T-helper 2 cell treated with Interferon-gamma antibody and Interleukin-4, amounts not matched to agents 100 ng/mL and 5 ng/mL, for 36 hours (primary cell): ENCODE measurements around the gene SCYGR4. TPM values are rescaled to one million over a fixed set of nuclear protein-coding genes. Genes with fewer than 3 reads are reported as not detected.
"Not testable (repeated sequence)": the region's sequence is repeated elsewhere in the genome, so short reads cannot be mapped to it uniquely, and the experiment has no call there.

Source experiments
- intact Hi-C: fragments of 100-400 bp; cut with micrococcal nuclease; formaldehyde crosslinking; loops from one replicate; pipeline ENCODE4 v1.15.1; 2023
- total RNA-seq: library from RNA; stranded (reverse); gene quantifications from 2 replicates; pipeline ENCODE4 v1.2.3, GENCODE V29; 2022

SCYGR4 gene
- total RNA-seq, result not detected in 2 replicates

DNA sequence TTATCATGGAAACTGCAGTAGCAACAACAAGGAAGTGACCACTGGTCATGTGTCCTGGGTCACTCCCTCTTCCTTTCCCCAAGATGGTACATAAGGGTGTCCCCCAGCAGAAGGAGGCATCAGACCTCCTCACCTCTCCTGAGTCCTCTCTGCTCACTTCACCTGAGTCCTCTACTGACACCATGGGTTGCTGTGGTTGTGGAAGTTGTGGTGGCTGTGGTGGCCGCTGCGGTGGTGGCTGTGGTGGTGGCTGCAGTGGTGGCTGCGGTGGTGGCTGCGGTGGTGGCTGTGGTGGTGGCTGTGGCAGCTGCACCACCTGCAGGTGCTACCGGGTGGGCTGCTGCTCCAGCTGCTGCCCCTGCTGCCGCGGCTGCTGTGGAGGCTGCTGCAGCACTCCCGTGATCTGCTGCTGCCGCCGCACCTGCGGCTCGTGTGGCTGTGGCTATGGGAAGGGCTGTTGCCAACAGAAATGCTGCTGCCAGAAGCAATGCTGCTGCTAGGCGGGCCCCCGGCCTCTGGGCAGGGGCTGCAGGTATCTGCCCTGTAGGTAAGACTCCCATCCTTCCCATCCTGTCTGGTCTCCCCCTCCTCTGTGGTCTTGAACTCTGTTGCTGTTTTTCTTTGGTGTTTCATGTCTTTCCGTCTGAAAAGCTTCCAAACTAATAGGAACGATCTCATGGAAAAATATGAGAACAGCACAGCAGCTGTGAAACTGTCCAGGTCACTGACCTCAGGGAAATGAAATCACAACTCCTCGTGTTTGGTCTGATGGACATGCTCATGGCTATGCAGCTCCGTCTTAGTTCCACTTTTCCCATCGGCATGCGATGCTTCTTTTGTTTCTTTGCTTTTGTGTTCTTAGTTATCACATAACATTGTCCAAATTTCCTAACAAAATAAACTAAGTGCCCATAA, at the start of gene SCYGR4:
Gene SCYGR4, plus strand, starts transcription at position 183 of the 915 bp plus-strand sequence. Its CDS starts 0 bp downstream, at position 183.
- intact Hi-C loops, result no loop called here

DNA sequence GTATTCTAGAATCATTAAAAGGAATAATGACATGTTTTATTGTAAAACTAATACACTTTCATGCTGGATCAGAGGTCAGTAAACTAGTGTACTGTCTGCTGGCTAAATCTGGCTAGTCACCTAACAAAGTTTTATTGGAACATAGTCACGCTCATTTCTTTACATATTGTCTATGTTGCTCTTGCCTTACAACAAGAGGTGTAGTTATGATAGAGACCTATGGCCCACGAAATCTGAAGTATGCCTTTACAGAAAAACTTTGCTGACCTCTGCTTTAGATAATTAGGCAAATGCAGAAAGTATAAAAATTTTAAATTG, 48.5 kb upstream of the SCYGR4 start:
- intact Hi-C loops, result no loop called here

- intact Hi-C loops, result no loop called here
Measured at GRCh38 chr2:227570615-227571014, 46.7 kb upstream of the SCYGR4 start.

DNA sequence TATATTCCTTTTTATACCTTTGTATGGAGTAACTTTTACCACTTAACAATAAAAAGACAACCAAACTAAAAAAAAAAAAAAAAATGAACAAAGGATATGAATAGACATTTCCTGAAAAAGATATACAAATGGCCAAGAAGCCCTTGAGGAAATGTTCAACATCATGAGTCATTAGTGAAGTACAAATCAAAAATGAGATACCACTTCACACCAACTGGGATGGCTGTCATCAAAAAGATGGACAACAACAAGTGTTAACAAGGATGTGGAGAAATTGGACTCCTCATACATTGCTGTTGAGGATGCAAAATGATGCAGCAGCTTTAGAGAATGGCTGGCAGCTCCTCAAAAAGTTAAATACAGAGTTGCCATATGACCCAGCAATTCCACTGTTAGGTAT, 41.2 kb upstream of the SCYGR4 start:
- intact Hi-C loops, result no loop called here

GRCh38 chr2:227576812-227577211, 40.5 kb upstream of the SCYGR4 start:
- intact Hi-C loops, result no loop called here

GRCh38 chr2:227577555-227577954, 39.7 kb upstream of the SCYGR4 start:
- intact Hi-C loops, result no loop called here

GRCh38 chr2:227578642-227579041, 38.7 kb upstream of the SCYGR4 start:
- intact Hi-C loops, result no loop called here

- intact Hi-C loops, result no loop called here
Measured at GRCh38 chr2:227579791-227580190, 37.5 kb upstream of the SCYGR4 start.

GRCh38 chr2:227582369-227582768, 34.9 kb upstream of the SCYGR4 start:
- intact Hi-C loops, result no loop called here

DNA sequence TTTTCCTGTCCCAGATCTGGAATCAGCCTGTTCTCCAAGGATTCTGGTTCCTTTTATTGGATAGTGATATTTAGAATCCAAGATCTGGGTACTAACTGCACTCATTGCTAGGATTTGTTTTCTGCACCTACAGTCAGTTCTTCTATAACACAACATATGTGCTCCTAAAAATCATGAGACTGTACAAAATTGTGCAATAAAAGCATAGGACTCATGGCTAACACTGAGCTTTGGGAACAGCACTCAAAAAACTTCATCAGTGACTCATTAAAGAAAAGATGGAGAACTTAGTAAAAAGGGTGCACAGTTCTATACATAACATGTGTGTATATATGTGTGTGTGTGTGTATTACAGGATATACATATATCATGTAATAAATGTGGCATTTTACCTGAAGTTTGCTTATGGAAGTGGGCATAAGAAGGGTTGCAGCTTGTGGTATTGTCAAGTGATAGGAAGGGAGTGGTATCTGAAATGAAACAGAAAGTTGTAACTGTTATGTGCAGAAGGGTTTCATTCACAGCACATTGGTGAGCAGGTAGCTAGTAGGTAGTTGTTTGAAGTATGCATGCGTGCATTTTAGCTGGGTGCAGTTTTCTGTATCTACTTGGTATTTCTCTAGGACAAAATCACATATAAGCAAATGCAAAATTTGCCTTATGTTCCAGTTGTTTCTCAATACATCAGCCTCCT, 24.5 kb upstream of the SCYGR4 start:
- intact Hi-C loops, result no loop called here

GRCh38 chr2:227595797-227596196, 21.5 kb upstream of the SCYGR4 start:
- intact Hi-C loops, result no loop called here

GRCh38 chr2:227597036-227597435, 20.3 kb upstream of the SCYGR4 start:
- intact Hi-C loops, result no loop called here

DNA sequence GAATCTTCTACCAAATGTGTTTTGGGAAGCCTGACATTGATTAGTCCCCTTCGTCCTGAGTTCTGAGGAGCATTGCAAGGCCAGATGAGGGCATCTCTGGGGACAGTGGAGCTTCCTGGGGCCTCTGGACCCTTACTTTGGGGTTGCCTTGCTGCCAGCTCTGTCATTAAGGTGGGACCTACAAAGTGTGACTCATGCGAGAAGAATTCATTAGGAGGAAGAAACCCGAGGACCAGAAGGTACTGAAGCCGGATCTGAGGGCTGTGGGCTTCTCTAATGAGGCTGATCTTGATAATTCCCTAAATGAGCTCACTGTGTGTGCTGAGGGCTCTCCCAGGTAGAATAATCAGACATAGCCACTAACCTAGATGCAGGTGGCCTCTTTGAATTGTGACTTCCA, 19.3 kb upstream of the SCYGR4 start:
- intact Hi-C loops, result no loop called here

- intact Hi-C loops, result not testable (repeated sequence)
Measured at GRCh38 chr2:227598835-227599503, 18.3 kb upstream of the SCYGR4 start, which contains the start of gene SCYGR2. Gene SCYGR2 (plus strand): TSS chr2:227598893. CDS start chr2:227598893, 0 bp downstream.

GRCh38 chr2:227602358-227602757, 14.9 kb upstream of the SCYGR4 start:
- intact Hi-C loops, result no loop called here

DNA sequence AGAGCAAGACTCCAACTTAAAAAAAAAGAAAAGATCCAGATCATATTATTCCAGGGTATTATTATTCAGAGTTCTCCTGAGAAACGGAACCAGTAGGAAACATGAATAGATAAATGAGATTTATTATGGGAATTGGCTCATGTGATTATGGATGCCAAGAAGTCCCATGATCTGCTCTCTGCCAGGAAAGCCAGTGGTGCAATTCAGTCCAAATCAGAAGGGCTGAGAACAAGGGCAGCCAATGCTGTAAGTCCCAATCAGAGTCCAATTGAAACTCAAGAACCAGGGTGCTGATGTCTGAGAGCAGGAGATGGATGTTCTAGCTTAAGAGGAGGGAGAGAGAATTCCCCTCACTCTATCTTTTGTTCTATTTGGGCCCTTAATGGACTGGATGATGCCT, 10.8 kb upstream of the SCYGR4 start:
- intact Hi-C loops, result no loop called here

DNA sequence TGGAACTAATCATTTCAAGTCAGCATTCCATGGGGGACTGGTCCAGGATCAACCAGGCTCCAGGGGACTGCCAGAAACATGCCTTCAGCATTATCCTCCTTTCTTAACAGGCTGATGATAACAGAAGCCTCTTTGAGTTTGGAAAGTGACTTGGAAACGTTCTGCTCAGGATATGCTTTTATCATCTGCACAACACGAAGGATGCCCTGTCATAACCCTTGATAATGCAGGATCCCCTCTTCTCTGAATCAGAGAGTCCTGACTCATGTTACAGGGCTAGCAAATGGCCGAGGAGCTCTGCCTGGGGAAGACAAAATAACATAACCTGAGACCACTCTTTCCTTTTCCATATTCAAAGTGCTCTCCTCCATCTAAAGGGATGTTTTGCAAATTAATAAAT, 9.4 kb upstream of the SCYGR4 start:
- intact Hi-C loops, result no loop called here

DNA sequence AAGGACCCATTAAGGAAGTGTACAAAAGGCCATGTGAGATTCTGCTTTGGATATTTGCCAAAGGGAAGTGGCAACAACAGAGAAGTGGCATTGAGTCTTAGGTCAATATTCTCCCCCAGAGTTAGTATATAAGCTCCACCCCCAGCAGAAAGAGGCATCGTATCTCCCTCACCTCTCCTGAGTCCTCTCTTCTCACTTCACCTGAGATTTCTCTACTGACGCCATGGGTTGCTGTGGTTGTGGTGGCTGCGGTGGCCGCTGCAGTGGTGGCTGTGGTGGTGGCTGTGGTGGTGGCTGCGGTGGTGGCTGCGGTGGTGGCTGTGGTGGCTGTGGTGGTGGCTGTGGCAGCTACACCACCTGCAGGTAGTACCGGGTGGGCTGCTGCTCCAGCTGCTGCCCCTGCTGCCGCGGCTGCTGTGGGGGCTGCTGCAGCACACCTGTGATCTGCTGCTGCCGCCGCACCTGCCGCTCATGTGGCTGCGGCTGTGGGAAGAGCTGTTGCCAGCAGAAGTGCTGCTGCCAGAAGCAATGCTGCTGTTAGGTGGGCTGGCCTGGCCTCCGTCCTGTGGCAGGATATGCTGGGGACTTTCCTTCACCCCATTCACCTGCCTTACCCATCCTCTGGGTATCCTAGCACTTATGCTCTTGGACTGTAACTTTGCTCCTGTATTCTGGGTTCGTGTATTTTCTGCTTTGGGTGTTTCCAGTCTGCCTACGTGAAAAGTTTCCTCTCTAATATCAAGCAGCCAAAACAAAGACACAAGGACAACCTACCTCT, 8.5 kb upstream of the SCYGR4 start:
- intact Hi-C loops, result no loop called here

- intact Hi-C loops, result no loop called here
Measured at GRCh38 chr2:227610123-227610522, 7.2 kb upstream of the SCYGR4 start.

- intact Hi-C loops, result no loop called here
Measured at GRCh38 chr2:227612546-227613271, 4.6 kb upstream of the SCYGR4 start.

- intact Hi-C loops, result no loop called here
Measured at GRCh38 chr2:227613272-227613660, 4.0 kb upstream of the SCYGR4 start.
